Measurements from ENCODE around the gene LRP10.
A peak's percentile ranks its signal among the peaks of the same experiment; 100 is the strongest.
"Not testable (repeated sequence)": the region's sequence is repeated elsewhere in the genome, so short reads cannot be mapped to it uniquely, and the experiment has no call there.

Gene LRP10

GRCh38 chr14:22843123-22843925 is 28.2 kb upstream of the LRP10 start:
- DNase-seq = no peak

DNA sequence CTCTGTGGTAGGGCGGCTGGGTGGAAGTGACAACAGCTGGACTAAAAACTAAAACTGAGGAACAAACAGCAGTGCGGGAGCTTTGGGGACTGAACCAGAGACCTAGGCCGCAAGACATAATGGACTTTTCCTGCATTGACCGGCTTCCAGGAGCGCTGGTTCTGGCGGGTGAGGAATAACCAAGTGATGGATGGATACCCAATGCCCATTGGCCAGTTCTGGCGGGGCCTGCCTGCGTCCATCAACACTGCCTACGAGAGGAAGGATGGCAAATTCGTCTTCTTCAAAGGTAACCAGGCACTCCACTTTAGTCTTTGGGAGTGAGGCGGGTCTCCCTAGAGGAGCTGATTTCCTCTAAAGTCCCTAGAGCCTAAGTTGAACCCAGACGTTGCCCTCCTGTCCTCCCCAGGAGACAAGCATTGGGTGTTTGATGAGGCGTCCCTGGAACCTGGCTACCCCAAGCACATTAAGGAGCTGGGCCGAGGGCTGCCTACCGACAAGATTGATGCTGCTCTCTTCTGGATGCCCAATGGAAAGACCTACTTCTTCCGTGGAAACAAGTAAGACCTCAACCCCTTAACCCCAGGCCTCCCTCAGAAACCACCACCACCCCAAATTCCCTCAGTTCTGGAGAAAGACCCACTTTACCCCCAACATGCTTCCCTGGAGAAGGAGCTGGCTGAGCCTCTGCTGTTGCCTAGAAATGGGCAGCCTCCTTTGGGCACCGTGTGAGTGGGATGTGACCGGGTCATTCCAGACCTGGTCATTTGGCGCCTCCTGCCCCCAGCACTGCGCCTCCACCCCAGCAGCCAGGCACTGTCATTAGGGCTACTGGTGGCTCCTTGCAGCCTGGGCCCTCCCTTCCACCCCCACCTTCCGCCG is 27.1 kb upstream of the LRP10 start:
- no peak for DNase-seq

GRCh38 chr14:22845103-22845394 is 26.5 kb upstream of the LRP10 start:
- DNase-seq = no peak

- no peak for DNase-seq
These were observed 25.5 kb upstream of the LRP10 start for GRCh38 chr14:22845821-22846625.

DNA sequence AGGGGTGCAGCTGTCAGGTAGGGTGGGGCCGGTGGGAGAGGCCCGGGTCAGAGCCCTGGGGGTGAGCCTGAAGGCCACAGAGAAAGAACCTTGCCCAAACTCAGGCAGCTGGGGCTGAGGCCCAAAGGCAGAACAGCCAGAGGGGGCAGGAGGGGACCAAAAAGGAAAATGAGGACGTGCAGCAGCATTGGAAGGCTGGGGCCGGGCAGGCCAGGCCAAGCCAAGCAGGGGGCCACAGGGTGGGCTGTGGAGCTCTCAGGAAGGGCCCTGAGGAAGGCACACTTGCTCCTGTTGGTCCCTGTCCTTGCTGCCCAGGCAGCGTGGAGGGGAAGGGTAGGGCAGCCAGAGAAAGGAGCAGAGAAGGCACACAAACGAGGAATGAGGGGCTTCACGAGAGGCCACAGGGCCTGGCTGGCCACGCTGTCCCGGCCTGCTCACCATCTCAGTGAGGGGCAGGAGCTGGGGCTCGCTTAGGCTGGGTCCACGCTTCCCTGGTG is 24.7 kb upstream of the LRP10 start:
- no peak for DNase-seq

GRCh38 chr14:22847661-22848341 is 23.7 kb upstream of the LRP10 start:
- no peak for DNase-seq

DNA sequence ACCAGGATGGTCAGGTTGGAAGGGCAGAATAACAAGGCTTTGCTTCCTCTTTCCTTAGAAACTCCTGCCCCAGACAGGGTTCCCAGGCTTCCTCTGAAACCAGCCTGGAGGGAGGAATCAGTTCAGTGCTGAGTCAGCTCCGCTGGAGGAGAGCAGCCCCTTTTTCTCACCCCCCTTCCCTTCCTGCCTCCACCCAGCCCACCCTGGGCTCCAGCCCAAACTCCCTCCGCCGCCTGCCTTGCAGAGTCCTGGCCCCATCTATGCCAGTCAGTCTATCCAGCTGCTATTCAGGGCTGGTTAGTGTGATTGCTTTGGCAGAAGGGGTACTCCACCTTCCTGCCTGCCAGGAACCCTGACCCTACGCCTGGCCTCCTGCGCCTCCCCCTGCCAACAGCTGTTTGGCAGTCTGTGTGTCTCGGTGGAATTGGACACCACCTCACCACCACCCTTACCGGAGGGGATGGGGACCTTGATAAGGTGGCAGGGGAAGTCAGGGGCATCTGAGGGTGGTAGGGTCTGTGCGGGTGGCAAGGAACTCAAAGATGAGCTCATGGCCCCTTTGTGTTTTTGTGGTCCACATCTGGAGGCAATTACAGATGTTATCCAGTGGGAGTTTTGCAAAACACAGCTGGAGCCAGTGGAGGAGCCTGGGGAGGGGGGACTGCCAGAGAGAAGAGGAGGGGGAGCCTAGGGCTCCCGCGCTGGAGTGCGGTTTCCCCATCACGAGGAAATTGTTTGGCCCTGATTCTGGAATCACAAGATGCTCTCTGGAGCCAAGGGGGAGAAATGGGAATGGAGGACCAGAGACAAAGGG is 23.0 kb upstream of the LRP10 start:
- no peak for DNase-seq

DNA sequence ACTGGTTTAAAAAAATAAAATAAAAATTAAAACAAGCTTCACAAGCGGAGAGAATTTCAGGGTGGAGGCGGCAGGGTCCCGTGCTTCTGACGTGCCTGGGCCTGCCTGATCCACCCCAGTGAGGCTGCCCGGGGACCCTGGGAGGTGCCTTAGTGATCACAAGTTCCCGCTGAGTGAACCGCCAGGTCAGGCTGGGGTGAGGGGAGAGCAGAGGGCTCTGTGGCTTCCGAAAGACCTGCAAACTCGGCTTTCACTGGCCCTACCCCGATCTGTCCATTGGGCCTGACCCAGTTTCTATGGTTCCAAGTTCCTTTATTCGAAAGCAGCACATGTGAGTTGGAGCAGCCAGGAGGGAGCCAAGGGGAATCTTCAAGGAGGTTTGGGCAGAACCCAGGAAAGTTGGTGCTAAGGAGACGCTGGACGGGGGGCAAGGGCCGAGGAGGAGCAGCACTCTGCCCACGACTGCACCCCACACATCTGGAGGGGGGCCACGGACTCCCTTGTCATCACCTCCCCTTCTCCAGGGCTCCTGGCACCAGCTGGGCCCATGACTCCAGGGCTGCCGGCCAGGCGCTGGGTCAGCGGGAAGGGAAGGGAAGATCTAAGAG is 22.2 kb upstream of the LRP10 start:
- DNase-seq = no peak

DNA sequence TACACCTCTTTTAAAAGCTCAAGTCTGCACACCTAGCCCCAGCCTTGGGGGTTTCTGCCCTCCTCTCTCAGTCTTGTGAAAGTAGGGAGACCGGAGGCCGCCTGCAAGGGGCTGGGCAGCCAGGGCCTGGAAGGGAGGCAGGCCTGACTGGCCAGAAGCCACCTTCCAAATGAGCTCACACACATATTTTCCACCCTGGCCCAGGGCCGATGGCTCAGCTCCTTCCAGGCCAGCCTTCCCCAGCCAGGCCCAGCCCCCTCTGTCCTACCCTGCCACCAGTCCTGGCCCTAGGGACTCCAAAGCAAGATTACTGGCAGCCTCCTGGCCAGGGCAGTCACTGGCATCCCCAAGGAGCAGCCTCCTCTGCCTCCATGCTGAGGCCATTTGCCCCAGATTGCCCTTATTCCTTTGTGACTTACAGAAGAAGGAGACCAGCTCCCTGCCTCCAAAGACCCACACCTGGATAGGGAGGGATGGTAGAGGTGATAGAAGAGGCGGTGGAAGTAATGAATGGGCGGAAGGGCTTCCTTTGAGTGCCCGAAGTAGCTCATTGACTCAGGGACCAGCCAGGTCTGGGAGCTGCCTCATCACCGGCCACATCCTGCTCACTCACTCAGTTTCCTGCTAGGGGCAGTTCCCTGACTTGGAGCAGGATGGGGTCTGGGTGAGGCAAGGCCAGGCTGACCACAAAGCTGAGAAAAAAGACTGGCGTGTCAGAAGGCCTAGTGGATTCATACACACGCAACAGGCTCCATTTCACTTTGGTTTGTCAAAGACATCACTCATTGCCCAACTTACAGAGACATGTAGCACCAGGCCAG is 20.4 kb upstream of the LRP10 start:
- peak; percentile 76 for DNase-seq

DNA sequence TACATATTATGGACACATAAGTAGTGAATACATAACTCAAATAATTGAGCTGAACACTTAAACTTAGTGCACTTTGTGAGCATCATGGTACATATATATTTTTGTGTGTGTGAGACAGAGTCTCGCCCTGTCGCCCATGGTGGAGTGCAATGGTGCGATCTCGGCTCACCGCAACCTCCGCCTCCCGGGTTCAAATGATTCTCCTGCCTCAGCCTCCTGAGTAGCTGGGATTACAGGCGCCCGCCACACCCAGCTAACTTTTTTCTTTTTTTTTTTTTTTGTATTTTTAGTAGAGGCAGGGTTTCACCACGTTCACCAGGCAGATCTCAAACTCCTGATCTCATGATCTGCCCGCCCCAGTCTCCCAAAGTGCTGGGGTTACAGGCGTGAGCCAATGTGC is 19.4 kb upstream of the LRP10 start:
- not testable (repeated sequence) for DNase-seq

- no peak for DNase-seq
These were observed 19.0 kb upstream of the LRP10 start for GRCh38 chr14:22852599-22852939.

DNA sequence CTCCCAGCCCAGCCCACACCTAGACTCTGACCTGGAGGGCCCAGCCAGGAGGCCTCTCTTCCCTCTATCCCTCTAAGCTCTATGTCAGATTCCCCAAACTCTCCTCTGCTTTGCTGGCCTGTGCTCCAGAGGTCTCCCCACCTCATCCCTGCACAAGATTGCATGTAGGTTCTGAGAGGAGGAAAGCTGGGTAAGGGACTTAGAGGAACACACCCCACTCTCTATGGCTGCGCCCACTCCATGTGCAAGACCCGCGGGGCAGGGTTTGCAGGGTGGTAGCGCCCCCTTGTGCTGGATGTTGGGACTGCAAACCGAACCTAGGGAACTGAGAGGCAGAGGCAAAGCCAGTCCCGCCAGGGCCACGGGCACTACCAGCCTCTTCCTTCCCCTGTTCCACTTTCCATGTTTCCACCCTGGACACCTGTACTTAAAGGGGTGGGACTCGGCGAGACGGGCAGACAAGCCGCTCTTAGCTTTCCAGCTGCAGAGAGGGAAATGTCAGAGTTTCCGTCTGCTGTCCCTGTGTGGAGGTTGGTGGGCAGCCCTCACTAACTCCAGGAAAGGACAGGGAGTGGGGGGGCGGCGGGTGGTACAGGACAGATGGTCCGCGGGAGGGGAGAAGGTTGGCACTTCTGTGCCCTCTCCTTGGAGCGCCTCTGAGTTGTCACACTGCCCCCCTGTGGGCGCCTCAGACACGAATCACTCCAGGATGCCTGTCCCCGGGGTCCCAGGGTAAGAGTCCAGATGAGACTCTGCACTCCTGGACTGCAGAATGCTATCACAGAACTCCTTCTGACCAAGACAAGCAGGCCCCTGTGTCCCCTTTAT is 18.4 kb upstream of the LRP10 start:
- peak; percentile 79 for DNase-seq

GRCh38 chr14:22854296-22854695 is 17.2 kb upstream of the LRP10 start:
- not testable (repeated sequence) for DNase-seq

DNA sequence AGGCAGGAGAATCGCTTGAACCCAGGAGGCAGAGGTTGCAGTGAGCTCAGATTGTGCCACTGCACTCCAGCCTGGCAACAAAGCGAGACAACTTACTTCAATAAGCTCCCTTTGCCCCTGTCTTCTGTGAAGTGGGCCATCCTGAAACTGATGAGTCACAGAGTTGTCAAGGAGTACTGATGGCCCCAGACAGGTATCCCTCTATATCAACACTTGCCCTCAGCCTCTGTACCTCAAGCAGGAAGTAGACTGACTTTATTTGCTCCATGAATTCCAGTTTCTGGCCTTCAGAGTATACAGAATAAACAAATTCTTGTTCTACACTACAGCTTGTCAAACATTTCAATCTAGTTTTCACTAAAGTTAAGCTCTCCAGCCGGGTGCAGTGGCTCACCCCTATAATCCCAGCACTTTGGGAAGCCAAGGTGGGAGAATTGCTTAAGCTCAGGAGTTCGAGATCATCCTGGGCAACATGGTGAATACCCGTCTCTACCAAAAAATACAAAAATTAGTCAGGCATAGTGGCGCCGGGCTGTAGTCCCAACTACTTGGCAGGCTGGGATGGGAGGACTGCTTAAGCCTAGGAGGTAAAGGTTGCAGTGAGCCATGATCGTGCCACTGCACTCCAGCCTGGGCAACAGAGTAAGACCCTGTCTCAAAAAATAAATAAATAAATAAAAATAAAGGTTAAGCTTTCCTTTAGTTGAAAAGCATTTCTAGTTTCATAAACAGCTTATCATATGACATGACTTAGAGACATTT is 16.4 kb upstream of the LRP10 start:
- no peak for DNase-seq

- no peak for DNase-seq
These were observed 15.1 kb upstream of the LRP10 start for GRCh38 chr14:22856428-22856827.

- DNase-seq = not testable (repeated sequence)
These were observed 11.2 kb upstream of the LRP10 start for GRCh38 chr14:22860377-22860776.

DNA sequence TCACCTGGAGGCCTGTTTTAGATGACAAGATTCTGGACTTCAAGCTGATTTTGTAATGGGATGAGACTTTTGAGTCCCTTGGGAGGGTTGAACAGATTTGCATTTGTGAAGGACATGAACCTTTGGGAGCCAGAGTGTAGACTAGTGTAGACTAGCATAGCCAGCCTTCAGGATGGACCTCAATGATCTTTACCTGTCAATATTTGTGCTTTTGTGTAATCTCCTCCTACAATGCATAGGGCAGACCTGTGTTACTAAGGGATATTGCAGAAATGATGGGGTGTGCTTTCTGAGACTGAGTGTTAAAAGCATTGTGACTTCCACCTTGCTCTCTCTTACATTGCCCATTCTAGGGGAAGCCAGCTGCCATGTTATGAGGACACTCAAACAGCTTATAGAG is 9.9 kb upstream of the LRP10 start:
- no peak for DNase-seq

- no peak for DNase-seq
These were observed 6.6 kb upstream of the LRP10 start for GRCh38 chr14:22864979-22865378.

All from GDM1 (cell line).